WTC11 (cell line): ENCODE data around the gene OSTC. TPM values are rescaled to one million over a fixed set of nuclear protein-coding genes. Genes with fewer than 3 reads are reported as not detected.

ENCODE experiments used
- ATAC-seq: fragments of 200-7000 bp; cut with Tn5 transposase; 2 replicates; pipeline ENCODE4 v1.10.0; 2021; ENCODE audit warnings: mild to moderate bottlenecking, moderate library complexity
- CTCF ChIA-PET: fragments of 300-600 bp; sonication (Branson Sonifier 250); formaldehyde crosslinking; loops from one replicate; lab custom pipeline; 2021; ENCODE audit warnings: antibody characterized with exemption; lab: Charles Lee
- POLR2A ChIA-PET: fragments of 350-600 bp; sonication (Branson Sonifier 250); formaldehyde crosslinking; loops from one replicate; lab custom pipeline; 2021; ENCODE audit warnings: antibody characterized with exemption; lab: Charles Lee
- DNase-seq: peaks from one replicate; pipeline ENCODE4 v3.0.0; 2021; ENCODE audit warnings: low spot score
- H3K27ac Mint-ChIP-seq: 2 replicates; pipeline ENCODE4 v1.8.0; 2021; ENCODE audit warnings: mixed read lengths
- H3K27me3 Mint-ChIP-seq: 2 replicates; pipeline ENCODE4 v1.8.0; 2021; ENCODE audit warnings: low read depth, mild to moderate bottlenecking, moderate library complexity, mixed read lengths
- H3K36me3 Mint-ChIP-seq: 2 replicates; pipeline ENCODE4 v1.8.0; 2021; ENCODE audit warnings: mixed read lengths
- H3K4me1 Mint-ChIP-seq: 2 replicates; pipeline ENCODE4 v1.8.0; 2022; ENCODE audit warnings: mixed read lengths
- H3K4me3 Mint-ChIP-seq: 2 replicates; pipeline ENCODE4 v1.8.0; 2021; ENCODE audit warnings: mild to moderate bottlenecking, moderate library complexity, mixed read lengths
- H3K9me3 Mint-ChIP-seq: 2 replicates; pipeline ENCODE4 v1.8.0; 2021; ENCODE audit warnings: mixed read lengths
- ATF1 ChIP-seq: sonication (generic); formaldehyde crosslinking; IDR thresholded peaks from 2 replicates; pipeline ENCODE4 v1.8.1; 2023; ENCODE audit warnings: mild to moderate bottlenecking, moderate library complexity, missing genetic modification reagents
- ATF2 ChIP-seq: sonication (generic); formaldehyde crosslinking; IDR thresholded peaks from 2 replicates; pipeline ENCODE4 v1.8.1; 2022; ENCODE audit warnings: low read depth, missing genetic modification reagents, borderline replicate concordance
- CDX4 ChIP-seq: fragments of 250-450 bp; sonication (Bioruptor Pico); IDR thresholded peaks from 2 replicates; pipeline ENCODE4 v1.9.0; 2021; ENCODE audit warnings: moderate library complexity, mild to moderate bottlenecking, inconsistent platforms, borderline replicate concordance
- CREB1 ChIP-seq: sonication (generic); formaldehyde crosslinking; IDR thresholded peaks from 2 replicates; pipeline ENCODE4 v1.8.0; 2023; ENCODE audit warnings: mild to moderate bottlenecking, missing genetic modification reagents
- EMX1 ChIP-seq: fragments of 250-450 bp; sonication (Bioruptor Pico); IDR thresholded peaks from 2 replicates; pipeline ENCODE4 v1.8.0; 2021; ENCODE audit warnings: mild to moderate bottlenecking
- FOXJ3 ChIP-seq: sonication (generic); formaldehyde crosslinking; IDR thresholded peaks from 2 replicates; pipeline ENCODE4 v1.9.0; 2021; ENCODE audit warnings: missing genetic modification reagents, mild to moderate bottlenecking, borderline replicate concordance
- GTF2I ChIP-seq: fragments of 250-450 bp; sonication (Bioruptor Pico); conservative IDR thresholded peaks from 2 replicates; pipeline ENCODE4 v1.4.0; 2021; ENCODE audit warnings: mild to moderate bottlenecking
- NR1H2 ChIP-seq: sonication (generic); formaldehyde crosslinking; IDR thresholded peaks from 2 replicates; pipeline ENCODE4 v1.9.0; 2021; ENCODE audit warnings: mild to moderate bottlenecking, moderate library complexity, missing genetic modification reagents
- NR3C1 ChIP-seq: sonication (generic); formaldehyde crosslinking; conservative IDR thresholded peaks from 2 replicates; pipeline ENCODE4 v1.8.1; 2023; ENCODE audit warnings: low read depth, mild to moderate bottlenecking, missing genetic modification reagents
- RORB ChIP-seq: fragments of 250-450 bp; sonication (Bioruptor Pico); IDR thresholded peaks from 2 replicates; pipeline ENCODE4 v1.9.0; 2021; ENCODE audit warnings: mild to moderate bottlenecking
- TCF7 ChIP-seq: sonication (generic); formaldehyde crosslinking; IDR thresholded peaks from 2 replicates; pipeline ENCODE4 v1.8.0; 2022; ENCODE audit warnings: mild to moderate bottlenecking, low read depth, missing genetic modification reagents, moderate library complexity
- TEAD1 ChIP-seq: sonication (generic); formaldehyde crosslinking; IDR thresholded peaks from 2 replicates; pipeline ENCODE4 v1.8.0; 2022; ENCODE audit warnings: mild to moderate bottlenecking, missing genetic modification reagents
- ZBTB21 ChIP-seq: sonication (generic); formaldehyde crosslinking; IDR thresholded peaks from 2 replicates; pipeline ENCODE4 v1.8.1; 2023; ENCODE audit warnings: mild to moderate bottlenecking, missing genetic modification reagents, borderline replicate concordance
- ZNF121 ChIP-seq: sonication (generic); formaldehyde crosslinking; IDR thresholded peaks from 2 replicates; pipeline ENCODE4 v1.8.0; 2023; ENCODE audit warnings: missing genetic modification reagents
- ZNF219 ChIP-seq: sonication (generic); formaldehyde crosslinking; IDR thresholded peaks from 2 replicates; pipeline ENCODE4 v1.8.0; 2023; ENCODE audit warnings: missing genetic modification reagents, mild to moderate bottlenecking, borderline replicate concordance
- total RNA-seq: library from RNA; stranded (reverse); gene quantifications from 3 replicates; pipeline ENCODE4 v1.2.3, GENCODE V29; 2021
- TF ChIP-seq, protein P1 (sequence below): sonication (generic); formaldehyde crosslinking; IDR thresholded peaks from 2 replicates; pipeline ENCODE4 v1.8.0; 2023; ENCODE audit warnings: missing genetic modification reagents
- TF ChIP-seq, protein P2 (sequence below): sonication (generic); formaldehyde crosslinking; IDR thresholded peaks from 2 replicates; pipeline ENCODE4 v1.8.0; 2023; ENCODE audit warnings: mild to moderate bottlenecking, missing genetic modification reagents
- TF ChIP-seq, protein P3 (sequence below): sonication (generic); formaldehyde crosslinking; IDR thresholded peaks from 2 replicates; pipeline ENCODE4 v1.8.1; 2022; ENCODE audit warnings: mild to moderate bottlenecking, missing genetic modification reagents, moderate library complexity, borderline replicate concordance
- TF ChIP-seq, protein P4 (sequence below): sonication (generic); formaldehyde crosslinking; IDR thresholded peaks from 2 replicates; pipeline ENCODE4 v1.8.0; 2022; ENCODE audit warnings: mild to moderate bottlenecking, missing genetic modification reagents
- TF ChIP-seq, protein P5 (sequence below): sonication (generic); formaldehyde crosslinking; IDR thresholded peaks from 2 replicates; pipeline ENCODE4 v1.8.1; 2022; ENCODE audit warnings: missing genetic modification reagents, borderline replicate concordance

OSTC gene
- total RNA-seq, 1 experiment from 2014 or later: 132 TPM

GRCh38 chr4:108649863-108650211 is 562 bp upstream of the OSTC start (continued):
- TF ChIP-seq EMX1 (CRISPR knock-in tag) (no peak), ZNF121 (CRISPR knock-in tag) (no peak), TCF7 (CRISPR knock-in tag) (no peak), ZNF219 (no peak), GTF2I (CRISPR knock-in tag) (no peak), TEAD1 (CRISPR knock-in tag) (no peak), ZBTB21 (CRISPR knock-in tag) (no peak), CREB1 (no peak)
- TF ChIP-seq, protein P1, sequence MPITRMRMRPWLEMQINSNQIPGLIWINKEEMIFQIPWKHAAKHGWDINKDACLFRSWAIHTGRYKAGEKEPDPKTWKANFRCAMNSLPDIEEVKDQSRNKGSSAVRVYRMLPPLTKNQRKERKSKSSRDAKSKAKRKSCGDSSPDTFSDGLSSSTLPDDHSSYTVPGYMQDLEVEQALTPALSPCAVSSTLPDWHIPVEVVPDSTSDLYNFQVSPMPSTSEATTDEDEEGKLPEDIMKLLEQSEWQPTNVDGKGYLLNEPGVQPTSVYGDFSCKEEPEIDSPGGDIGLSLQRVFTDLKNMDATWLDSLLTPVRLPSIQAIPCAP (CRISPR knock-in tag): no peak
- TF ChIP-seq, protein P2, sequence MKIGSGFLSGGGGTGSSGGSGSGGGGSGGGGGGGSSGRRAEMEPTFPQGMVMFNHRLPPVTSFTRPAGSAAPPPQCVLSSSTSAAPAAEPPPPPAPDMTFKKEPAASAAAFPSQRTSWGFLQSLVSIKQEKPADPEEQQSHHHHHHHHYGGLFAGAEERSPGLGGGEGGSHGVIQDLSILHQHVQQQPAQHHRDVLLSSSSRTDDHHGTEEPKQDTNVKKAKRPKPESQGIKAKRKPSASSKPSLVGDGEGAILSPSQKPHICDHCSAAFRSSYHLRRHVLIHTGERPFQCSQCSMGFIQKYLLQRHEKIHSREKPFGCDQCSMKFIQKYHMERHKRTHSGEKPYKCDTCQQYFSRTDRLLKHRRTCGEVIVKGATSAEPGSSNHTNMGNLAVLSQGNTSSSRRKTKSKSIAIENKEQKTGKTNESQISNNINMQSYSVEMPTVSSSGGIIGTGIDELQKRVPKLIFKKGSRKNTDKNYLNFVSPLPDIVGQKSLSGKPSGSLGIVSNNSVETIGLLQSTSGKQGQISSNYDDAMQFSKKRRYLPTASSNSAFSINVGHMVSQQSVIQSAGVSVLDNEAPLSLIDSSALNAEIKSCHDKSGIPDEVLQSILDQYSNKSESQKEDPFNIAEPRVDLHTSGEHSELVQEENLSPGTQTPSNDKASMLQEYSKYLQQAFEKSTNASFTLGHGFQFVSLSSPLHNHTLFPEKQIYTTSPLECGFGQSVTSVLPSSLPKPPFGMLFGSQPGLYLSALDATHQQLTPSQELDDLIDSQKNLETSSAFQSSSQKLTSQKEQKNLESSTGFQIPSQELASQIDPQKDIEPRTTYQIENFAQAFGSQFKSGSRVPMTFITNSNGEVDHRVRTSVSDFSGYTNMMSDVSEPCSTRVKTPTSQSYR (CRISPR knock-in tag): no peak
- TF ChIP-seq, protein P3, sequence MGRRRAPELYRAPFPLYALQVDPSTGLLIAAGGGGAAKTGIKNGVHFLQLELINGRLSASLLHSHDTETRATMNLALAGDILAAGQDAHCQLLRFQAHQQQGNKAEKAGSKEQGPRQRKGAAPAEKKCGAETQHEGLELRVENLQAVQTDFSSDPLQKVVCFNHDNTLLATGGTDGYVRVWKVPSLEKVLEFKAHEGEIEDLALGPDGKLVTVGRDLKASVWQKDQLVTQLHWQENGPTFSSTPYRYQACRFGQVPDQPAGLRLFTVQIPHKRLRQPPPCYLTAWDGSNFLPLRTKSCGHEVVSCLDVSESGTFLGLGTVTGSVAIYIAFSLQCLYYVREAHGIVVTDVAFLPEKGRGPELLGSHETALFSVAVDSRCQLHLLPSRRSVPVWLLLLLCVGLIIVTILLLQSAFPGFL (CRISPR knock-in tag): no peak

DNA sequence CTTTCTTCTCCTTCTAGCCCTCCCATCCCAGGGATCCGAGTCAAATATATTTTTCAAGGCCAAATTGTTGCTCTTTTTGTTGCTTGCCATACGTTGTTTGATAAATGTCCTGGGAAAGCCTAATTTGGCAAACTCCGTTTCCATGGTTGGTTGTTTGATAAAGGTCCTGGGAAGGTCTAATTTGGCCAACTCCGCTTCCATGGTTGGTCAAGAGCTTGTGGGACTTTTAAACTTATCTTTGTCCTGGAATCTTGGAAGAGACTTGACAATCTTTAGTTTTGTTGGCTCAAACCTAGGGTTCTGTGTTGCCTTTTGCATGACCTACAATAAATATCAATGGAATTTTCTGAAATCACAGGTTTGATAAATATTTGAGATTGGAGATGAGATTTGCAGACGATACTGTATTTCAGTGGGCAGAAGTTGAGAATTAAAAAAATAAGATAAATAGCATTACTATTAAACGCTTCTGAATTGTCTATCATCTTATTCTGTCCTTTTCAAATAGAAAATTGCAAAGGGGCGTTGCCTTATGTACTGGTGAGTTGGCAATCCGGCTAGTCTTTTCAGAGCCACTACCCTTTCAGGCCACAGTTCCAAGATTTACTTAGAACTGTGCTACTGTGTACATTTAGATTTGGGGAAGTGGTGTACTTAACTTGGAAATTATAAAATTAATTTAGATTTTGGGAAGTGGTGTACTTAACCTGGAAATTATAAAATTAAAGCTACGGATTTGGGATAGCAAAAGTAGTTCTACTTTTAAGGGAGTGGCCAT is 804 bp downstream of the OSTC start:
- no peak for TF ChIP-seq CDX4 (CRISPR knock-in tag)
- TF ChIP-seq ATF2 (CRISPR knock-in tag): no peak
- no peak for TF ChIP-seq RORB (CRISPR knock-in tag)
- TF ChIP-seq NR1H2 (CRISPR knock-in tag): no peak
- TF ChIP-seq, protein P2 (CRISPR knock-in tag): no peak
- TF ChIP-seq, protein P4, sequence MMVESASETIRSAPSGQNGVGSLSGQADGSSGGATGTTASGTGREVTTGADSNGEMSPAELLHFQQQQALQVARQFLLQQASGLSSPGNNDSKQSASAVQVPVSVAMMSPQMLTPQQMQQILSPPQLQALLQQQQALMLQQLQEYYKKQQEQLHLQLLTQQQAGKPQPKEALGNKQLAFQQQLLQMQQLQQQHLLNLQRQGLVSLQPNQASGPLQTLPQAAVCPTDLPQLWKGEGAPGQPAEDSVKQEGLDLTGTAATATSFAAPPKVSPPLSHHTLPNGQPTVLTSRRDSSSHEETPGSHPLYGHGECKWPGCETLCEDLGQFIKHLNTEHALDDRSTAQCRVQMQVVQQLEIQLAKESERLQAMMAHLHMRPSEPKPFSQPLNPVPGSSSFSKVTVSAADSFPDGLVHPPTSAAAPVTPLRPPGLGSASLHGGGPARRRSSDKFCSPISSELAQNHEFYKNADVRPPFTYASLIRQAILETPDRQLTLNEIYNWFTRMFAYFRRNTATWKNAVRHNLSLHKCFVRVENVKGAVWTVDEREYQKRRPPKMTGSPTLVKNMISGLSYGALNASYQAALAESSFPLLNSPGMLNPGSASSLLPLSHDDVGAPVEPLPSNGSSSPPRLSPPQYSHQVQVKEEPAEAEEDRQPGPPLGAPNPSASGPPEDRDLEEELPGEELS: no peak
- no peak for TF ChIP-seq ATF1
- TF ChIP-seq FOXJ3: no peak
- no peak for TF ChIP-seq NR3C1 (CRISPR knock-in tag)
- TF ChIP-seq, protein P5, sequence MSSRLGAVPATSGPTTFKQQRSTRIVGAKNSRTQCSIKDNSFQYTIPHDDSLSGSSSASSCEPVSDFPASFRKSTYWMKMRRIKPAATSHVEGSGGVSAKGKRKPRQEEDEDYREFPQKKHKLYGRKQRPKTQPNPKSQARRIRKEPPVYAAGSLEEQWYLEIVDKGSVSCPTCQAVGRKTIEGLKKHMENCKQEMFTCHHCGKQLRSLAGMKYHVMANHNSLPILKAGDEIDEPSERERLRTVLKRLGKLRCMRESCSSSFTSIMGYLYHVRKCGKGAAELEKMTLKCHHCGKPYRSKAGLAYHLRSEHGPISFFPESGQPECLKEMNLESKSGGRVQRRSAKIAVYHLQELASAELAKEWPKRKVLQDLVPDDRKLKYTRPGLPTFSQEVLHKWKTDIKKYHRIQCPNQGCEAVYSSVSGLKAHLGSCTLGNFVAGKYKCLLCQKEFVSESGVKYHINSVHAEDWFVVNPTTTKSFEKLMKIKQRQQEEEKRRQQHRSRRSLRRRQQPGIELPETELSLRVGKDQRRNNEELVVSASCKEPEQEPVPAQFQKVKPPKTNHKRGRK: no peak
- POLR2A ChIA-PET: no interaction called here

More for the DNA sequence above, 804 bp downstream of the OSTC start:
- Mint-ChIP-seq H3K4me1 (peaks cover 6% of the 10 kb centered on the region; the same call in 1 of the 2 replicates), H3K4me3 (peak overlapping the region; percentile 96), H3K36me3 (peaks cover 13% of the 10 kb centered on the region), H3K27ac (peak overlapping the region; percentile 97), H3K9me3 (no peaks in the 10 kb centered on the region), H3K27me3 (no peaks in the 10 kb centered on the region)
- DNase-seq: no peak
- ATAC-seq: no peak
- CTCF ChIA-PET: interaction anchor here (1.2 kb wide), 1 partner anchor 124 kb away, joined by 3 read pairs; no protein-coding TSS in a partner anchor
